HEK293T (cell line): ENCODE results near the gene PCDH9.

Experiments used
- ARNT ChIP-seq: fragments of 450-650 bp; IDR thresholded peaks from 2 replicates; pipeline ENCODE4 v1.6.1; 2017; ENCODE audit warnings: mild to moderate bottlenecking
- BHLHE40 ChIP-seq: fragments of 450-650 bp; IDR thresholded peaks from 2 replicates; pipeline ENCODE4 v1.6.1; 2016; ENCODE audit warnings: mild to moderate bottlenecking, moderate library complexity, borderline replicate concordance
- CTBP1 ChIP-seq: fragments of 450-650 bp; IDR thresholded peaks from 2 replicates; pipeline ENCODE4 v1.6.1; 2016; ENCODE audit warnings: borderline replicate concordance
- ELF4 ChIP-seq: fragments of 450-650 bp; IDR thresholded peaks from 2 replicates; pipeline ENCODE4 v1.6.1; 2017; ENCODE audit warnings: antibody characterized with exemption
- FOXA1 ChIP-seq: fragments of 450-650 bp; IDR thresholded peaks from 2 replicates; pipeline ENCODE4 v1.6.1; 2016; ENCODE audit warnings: mild to moderate bottlenecking
- FOXM1 ChIP-seq: fragments of 450-650 bp; IDR thresholded peaks from 2 replicates; pipeline ENCODE4 v1.6.1; 2017; ENCODE audit warnings: mild to moderate bottlenecking, borderline replicate concordance
- HDGF ChIP-seq: fragments of 450-650 bp; IDR thresholded peaks from 2 replicates; pipeline ENCODE4 v1.6.1; 2017; ENCODE audit warnings: antibody characterized with exemption, borderline replicate concordance
- NFRKB ChIP-seq: fragments of 450-650 bp; IDR thresholded peaks from 2 replicates; pipeline ENCODE4 v1.6.1; 2016; ENCODE audit warnings: mild to moderate bottlenecking, moderate library complexity
- SP1 ChIP-seq: fragments of 450-650 bp; IDR thresholded peaks from 2 replicates; pipeline ENCODE4 v1.6.1; 2017
- SUZ12 ChIP-seq: fragments of 450-650 bp; IDR thresholded peaks from 2 replicates; pipeline ENCODE4 v1.6.1; 2016; ENCODE audit warnings: mild to moderate bottlenecking
- TARDBP ChIP-seq: fragments of 450-650 bp; IDR thresholded peaks from 2 replicates; pipeline ENCODE4 v1.6.1; 2016
- ZNF384 ChIP-seq: fragments of 450-650 bp; IDR thresholded peaks from 2 replicates; pipeline ENCODE4 v1.6.1; 2016

- TF ChIP-seq FOXM1 (no peak), FOXA1 (no peak), CTBP1 (no peak), BHLHE40 (no peak), SP1 (no peak), TARDBP (no peak), ARNT (no peak), SUZ12 (no peak), HDGF (no peak), ELF4 (no peak), ZNF384 (no peak), NFRKB (no peak)
Measured at GRCh38 chr13:66974174-66974573, 256.0 kb downstream of the PCDH9 start.
